ENCODE measurements around the gene TBCB. TPM values are rescaled to one million over a fixed set of nuclear protein-coding genes. Genes with fewer than 3 reads are reported as not detected.

The TBCB gene
- polyA plus RNA-seq, 2 of the 4 experiments (the other 2 are of a cell fraction), result 395 to 397 TPM

- ATAC-seq (peak; percentile 16 to 20; a peak in 2 of 6 replicates), FAIRE-seq (no peak), DNase-seq (ENCODE audit: low read depth in 1 of 2, low spot score in 1 of 2) (no peak)
- Histone ChIP-seq H3K27ac (no peak overlapping the region), H3K4me1 (no peaks in the 10 kb centered on the region), H3K9me3 (no peaks in the 10 kb centered on the region), H3K4me2 (no peak overlapping the region), H3K4me3 (no peak overlapping the region)
- ChIA-PET CTCF (interaction anchor here (0.6 to 3.8 kb wide), 6 partner anchors 9 to 35 kb away, joined by 3 to 19 read pairs (median 6); no protein-coding TSS in a partner anchor), POLR2A (interaction anchor here (1.1 kb wide), 1 partner anchor 22 kb away, joined by 3 read pairs; the partner anchor contains the start of genes POLR2I and TBCB)
- no peak for TF ChIP-seq GATA3 (IDR thresholded peaks at IDR 0.05; ENCODE audit: borderline replicate concordance)
- no peak for TF ChIP-seq HMGXB4 (CRISPR knock-in tag; IDR thresholded peaks at IDR 0.05; ENCODE audit: borderline replicate concordance)
- no peak for TF ChIP-seq CHD4 (IDR thresholded peaks at IDR 0.05; ENCODE audit: borderline replicate concordance)
- TF ChIP-seq SREBF2 (IDR thresholded peaks at IDR 0.05), result no peak
- TF ChIP-seq CTCF (IDR thresholded peaks at IDR 0.05), result no peak
- no peak for TF ChIP-seq ATOH8 (CRISPR knock-in tag; IDR thresholded peaks at IDR 0.05; ENCODE audit: low read depth)
- no peak for TF ChIP-seq REST (IDR thresholded peaks at IDR 0.05)
- no peak for TF ChIP-seq TP53 (CRISPR knock-in tag; IDR thresholded peaks at IDR 0.05)
- TF ChIP-seq HOXB13 (CRISPR knock-in tag; IDR thresholded peaks at IDR 0.05; ENCODE audit: low read depth), result no peak
- 93% methylated on average over 7 of the region's 7 CpGs for WGBS (ENCODE audit: missing lambda C conversion rate)
Observed at GRCh38 chr19:36092566-36092965, 22.7 kb upstream of the TBCB start.

- H3K9me3 ChIP-seq, result no peaks in the 10 kb centered on the region
- no peak overlapping the region for H3K4me2 ChIP-seq
- TF ChIP-seq ZC3H11A (IDR thresholded peaks at IDR 0.05) (no peak), NFE2L2 (conservative IDR thresholded peaks at IDR 0.05; ENCODE audit: low read length) (no peak), PBX3 (IDR thresholded peaks at IDR 0.05) (no peak), E2F6 (IDR thresholded peaks at IDR 0.05; ENCODE audit: borderline replicate concordance, low read depth) (no peak), HOXB5 (CRISPR knock-in tag; IDR thresholded peaks at IDR 0.05) (no peak), RAD21 (conservative IDR thresholded peaks at IDR 0.05 in 1 of 2, IDR thresholded peaks at IDR 0.05 in 1 of 2) (no peak), RCOR1 (IDR thresholded peaks at IDR 0.05; ENCODE audit: low read depth, low read length) (no peak), ATOH8 (CRISPR knock-in tag; IDR thresholded peaks at IDR 0.05; ENCODE audit: low read depth) (no peak), KDM1A (IDR thresholded peaks at IDR 0.05; ENCODE audit: low read depth) (no peak), FOSB (CRISPR knock-in tag; IDR thresholded peaks at IDR 0.05) (no peak), ZNF302 (CRISPR knock-in tag; IDR thresholded peaks at IDR 0.05) (no peak), RNF2 (IDR thresholded peaks at IDR 0.05; ENCODE audit: borderline replicate concordance, low read depth) (no peak)
- ATAC-seq, result no peak
- no peak for DNase-seq (ENCODE audit: low read depth in 1 of 2, low spot score in 1 of 2)
- 95% methylated on average over 5 of the region's 5 CpGs for WGBS (ENCODE audit: missing lambda C conversion rate)
- no peak overlapping the region for H3K4me3 ChIP-seq
- no peaks in the 10 kb centered on the region for H3K4me1 ChIP-seq
- FAIRE-seq, result no peak
- H3K27ac ChIP-seq, result no peak overlapping the region
- POLR2A ChIA-PET, result no interaction called here
- CTCF ChIA-PET, result interaction anchor here (0.6 to 3.8 kb wide), 7 partner anchors 9 to 35 kb away, joined by 3 to 19 read pairs (median 4); no protein-coding TSS in a partner anchor
Observed at GRCh38 chr19:36093146-36093662, 22.1 kb upstream of the TBCB start.

All from A549 (cell line).